Right atrium auricular region (tissue), 2 donors: Measurements from ENCODE around the gene SOX5. TPM values are rescaled to one million over a fixed set of nuclear protein-coding genes. Genes with fewer than 3 reads are reported as not detected.

Source experiments
- DNase-seq: peaks from one replicate; pipeline ENCODE4 v3.0.0-alpha.2; 2019; ENCODE audit warnings: low spot score
- H3K27ac ChIP-seq, 2 donors: fragments of 200-600 bp; sonication (generic); 1 replicate in 1 of 2; 2 replicates in 1 of 2; pipeline ENCODE4 v1.5.1; 2016 to 2019
- H3K27me3 ChIP-seq, 2 donors: fragments of 200-600 bp; sonication (generic); one replicate each; pipeline versions ENCODE4 v1.5.1 to v1.6.0; 2017 to 2019
- H3K36me3 ChIP-seq: fragments of 200-600 bp; sonication (generic); one replicate; pipeline ENCODE4 v1.5.1; 2016
- H3K4me1 ChIP-seq, 2 donors: fragments of 200-600 bp; sonication (generic); one replicate each; pipeline versions ENCODE4 v1.5.1 to v1.6.0; 2017 to 2019
- H3K4me3 ChIP-seq, 2 donors: fragments of 200-600 bp; sonication (generic); 1 replicate in 1 of 2; 2 replicates in 1 of 2; pipeline ENCODE4 v1.5.1; 2017 to 2019; ENCODE audit warnings: mild to moderate bottlenecking in 1 of 2, moderate library complexity in 1 of 2
- H3K9me3 ChIP-seq, 2 donors: fragments of 200-600 bp; sonication (generic); one replicate each; pipeline ENCODE4 v1.5.1; 2019
- total RNA-seq, 2 donors: library from RNA; depleted of rRNA; stranded (reverse); fragments of >200 nt; gene quantifications; one replicate each; pipeline ENCODE4 v1.1.0, GENCODE V29; 2016
- TF ChIP-seq, protein P1 (sequence below), 2 donors: fragments of 200-600 bp; sonication (generic); IDR thresholded peaks; one replicate each; pipeline ENCODE4 v1.5.1; 2019; ENCODE audit warnings: antibody characterized with exemption in 2 of 2

The SOX5 gene
- total RNA-seq, 2 donors from 2014 or later = 3.9 to 5.6 TPM

- no peaks in the 10 kb centered on the region for H3K9me3 ChIP-seq
- H3K27ac ChIP-seq = no peak overlapping the region
- no peaks in the 10 kb centered on the region for H3K36me3 ChIP-seq
- H3K4me1 ChIP-seq = no peaks in the 10 kb centered on the region
- DNase-seq = no peak
- TF ChIP-seq, protein P1, sequence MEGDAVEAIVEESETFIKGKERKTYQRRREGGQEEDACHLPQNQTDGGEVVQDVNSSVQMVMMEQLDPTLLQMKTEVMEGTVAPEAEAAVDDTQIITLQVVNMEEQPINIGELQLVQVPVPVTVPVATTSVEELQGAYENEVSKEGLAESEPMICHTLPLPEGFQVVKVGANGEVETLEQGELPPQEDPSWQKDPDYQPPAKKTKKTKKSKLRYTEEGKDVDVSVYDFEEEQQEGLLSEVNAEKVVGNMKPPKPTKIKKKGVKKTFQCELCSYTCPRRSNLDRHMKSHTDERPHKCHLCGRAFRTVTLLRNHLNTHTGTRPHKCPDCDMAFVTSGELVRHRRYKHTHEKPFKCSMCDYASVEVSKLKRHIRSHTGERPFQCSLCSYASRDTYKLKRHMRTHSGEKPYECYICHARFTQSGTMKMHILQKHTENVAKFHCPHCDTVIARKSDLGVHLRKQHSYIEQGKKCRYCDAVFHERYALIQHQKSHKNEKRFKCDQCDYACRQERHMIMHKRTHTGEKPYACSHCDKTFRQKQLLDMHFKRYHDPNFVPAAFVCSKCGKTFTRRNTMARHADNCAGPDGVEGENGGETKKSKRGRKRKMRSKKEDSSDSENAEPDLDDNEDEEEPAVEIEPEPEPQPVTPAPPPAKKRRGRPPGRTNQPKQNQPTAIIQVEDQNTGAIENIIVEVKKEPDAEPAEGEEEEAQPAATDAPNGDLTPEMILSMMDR (IDR thresholded peaks at IDR 0.05) = no peak
- no peaks in the 10 kb centered on the region for H3K27me3 ChIP-seq
- no peak overlapping the region for H3K4me3 ChIP-seq
Measured at GRCh38 chr12:23891115-23891514, 58.4 kb downstream of the SOX5 start.

- no peak for DNase-seq
- Histone ChIP-seq H3K4me3 (no peak overlapping the region), H3K27me3 (no peaks in the 10 kb centered on the region), H3K4me1 (no peaks in the 10 kb centered on the region), H3K27ac (no peak overlapping the region), H3K36me3 (no peaks in the 10 kb centered on the region), H3K9me3 (no peaks in the 10 kb centered on the region)
- TF ChIP-seq, protein P1 (IDR thresholded peaks at IDR 0.05) = no peak
Measured at GRCh38 chr12:23889069-23889440, 60.4 kb downstream of the SOX5 start.

- Histone ChIP-seq H3K9me3 (no peaks in the 10 kb centered on the region), H3K27me3 (no peaks in the 10 kb centered on the region), H3K4me3 (no peak overlapping the region), H3K4me1 (no peaks in the 10 kb centered on the region), H3K36me3 (no peaks in the 10 kb centered on the region), H3K27ac (no peak overlapping the region)
- TF ChIP-seq, protein P1 (IDR thresholded peaks at IDR 0.05) = no peak
- no peak for DNase-seq
Measured at GRCh38 chr12:23888396-23889068, 60.9 kb downstream of the SOX5 start.

- Histone ChIP-seq H3K4me1 (no peaks in the 10 kb centered on the region), H3K36me3 (no peaks in the 10 kb centered on the region), H3K4me3 (no peak overlapping the region), H3K27me3 (no peaks in the 10 kb centered on the region), H3K9me3 (no peaks in the 10 kb centered on the region), H3K27ac (no peak overlapping the region)
- TF ChIP-seq, protein P1 (IDR thresholded peaks at IDR 0.05) = no peak
- no peak for DNase-seq
Measured at GRCh38 chr12:23887055-23887835, 62.2 kb downstream of the SOX5 start.

- Histone ChIP-seq H3K4me3 (no peak overlapping the region), H3K4me1 (no peaks in the 10 kb centered on the region), H3K27me3 (no peaks in the 10 kb centered on the region), H3K27ac (no peak overlapping the region), H3K36me3 (no peaks in the 10 kb centered on the region), H3K9me3 (no peaks in the 10 kb centered on the region)
- TF ChIP-seq, protein P1 (IDR thresholded peaks at IDR 0.05) = no peak
- DNase-seq = no peak
Measured at GRCh38 chr12:23885394-23885793, 64.1 kb downstream of the SOX5 start.
